ENCODE results near the gene DUSP22. TPM values are rescaled to one million over a fixed set of nuclear protein-coding genes. Genes with fewer than 3 reads are reported as not detected.
A peak's percentile ranks its signal among the peaks of the same experiment; 100 is the strongest.

Gene DUSP22
- total RNA-seq, 4 donors from 2014 or later, result 67.0 to 97.3 (median 78.0) TPM

DNA sequence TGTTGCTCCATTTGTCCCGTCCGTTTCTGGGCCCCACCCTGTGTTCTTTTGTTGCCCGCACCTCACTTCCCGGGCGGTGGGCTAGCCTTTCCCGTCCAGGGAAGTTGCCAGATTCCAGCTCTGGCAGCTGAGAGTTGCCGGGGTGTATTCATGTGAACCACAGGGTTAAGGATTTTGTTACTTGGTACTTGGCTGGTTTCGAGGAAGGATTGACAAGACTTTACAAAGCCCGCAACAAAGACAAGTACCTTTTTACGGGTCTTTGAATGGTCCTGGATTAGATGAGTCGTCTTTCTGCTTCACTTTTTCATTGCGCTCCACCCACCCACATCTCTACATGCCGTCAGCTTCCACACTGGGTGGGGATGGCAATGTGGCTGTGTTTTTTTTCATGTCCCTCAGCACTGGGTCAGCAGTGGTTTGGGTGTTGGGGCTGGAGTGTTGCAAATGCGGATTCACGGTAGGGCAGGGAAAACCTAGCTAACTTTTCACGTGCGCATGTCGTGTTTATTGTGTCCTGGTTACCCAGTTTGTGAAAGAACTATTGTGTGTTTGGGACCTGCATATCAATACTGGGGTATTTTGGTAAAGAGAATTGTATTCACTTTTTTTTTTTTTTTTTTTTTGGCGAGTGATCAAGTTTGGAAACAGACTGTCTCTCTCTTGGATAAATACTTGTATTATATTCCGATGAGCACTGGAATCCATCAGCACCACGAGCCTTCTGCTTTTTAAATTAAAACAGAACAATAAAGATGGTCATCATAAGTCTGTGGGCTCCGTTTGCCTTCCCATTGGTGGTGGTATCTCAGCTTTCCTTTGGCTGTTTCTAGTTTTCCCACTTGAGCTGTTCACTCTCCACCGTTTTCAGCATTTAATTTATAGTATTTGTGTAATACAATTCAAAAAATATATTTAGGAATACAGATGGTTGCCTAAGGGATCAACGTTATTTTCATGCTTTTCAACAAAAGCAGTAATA is 1.2 kb downstream of the DUSP22 start:
- peaks cover 0 to 7% (median 0%) of the 10 kb centered on the region in 3 donors for H3K9me3 ChIP-seq
- ATAC-seq, result peak; percentile 10
- WGBS, 2 donors (ENCODE audit: low coverage in 1 of 2), result 21 to 28% methylated on average over 20 to 24 of the region's 24 CpGs
- H3K36me3 ChIP-seq, result no peaks in the 10 kb centered on the region
- peaks cover 0 to 57% (median 30%) of the 10 kb centered on the region in 3 donors for H3K4me1 ChIP-seq
- peak overlapping the region; percentile 71 to 80 for H3K4me3 ChIP-seq
- TF ChIP-seq, protein P1, sequence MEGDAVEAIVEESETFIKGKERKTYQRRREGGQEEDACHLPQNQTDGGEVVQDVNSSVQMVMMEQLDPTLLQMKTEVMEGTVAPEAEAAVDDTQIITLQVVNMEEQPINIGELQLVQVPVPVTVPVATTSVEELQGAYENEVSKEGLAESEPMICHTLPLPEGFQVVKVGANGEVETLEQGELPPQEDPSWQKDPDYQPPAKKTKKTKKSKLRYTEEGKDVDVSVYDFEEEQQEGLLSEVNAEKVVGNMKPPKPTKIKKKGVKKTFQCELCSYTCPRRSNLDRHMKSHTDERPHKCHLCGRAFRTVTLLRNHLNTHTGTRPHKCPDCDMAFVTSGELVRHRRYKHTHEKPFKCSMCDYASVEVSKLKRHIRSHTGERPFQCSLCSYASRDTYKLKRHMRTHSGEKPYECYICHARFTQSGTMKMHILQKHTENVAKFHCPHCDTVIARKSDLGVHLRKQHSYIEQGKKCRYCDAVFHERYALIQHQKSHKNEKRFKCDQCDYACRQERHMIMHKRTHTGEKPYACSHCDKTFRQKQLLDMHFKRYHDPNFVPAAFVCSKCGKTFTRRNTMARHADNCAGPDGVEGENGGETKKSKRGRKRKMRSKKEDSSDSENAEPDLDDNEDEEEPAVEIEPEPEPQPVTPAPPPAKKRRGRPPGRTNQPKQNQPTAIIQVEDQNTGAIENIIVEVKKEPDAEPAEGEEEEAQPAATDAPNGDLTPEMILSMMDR (IDR thresholded peaks at IDR 0.05), result no peak
- TF ChIP-seq POLR2A (IDR thresholded peaks at IDR 0.05) (no peak), POLR2AphosphoS5 (IDR thresholded peaks at IDR 0.05) (peak; percentile 10), EP300 (IDR thresholded peaks at IDR 0.05) (no peak)
- H3K27ac ChIP-seq, result peak overlapping the region; percentile 92 to 95 (median 95)
- peaks cover 6% of the 10 kb centered on the region for H3K27me3 ChIP-seq

DNA sequence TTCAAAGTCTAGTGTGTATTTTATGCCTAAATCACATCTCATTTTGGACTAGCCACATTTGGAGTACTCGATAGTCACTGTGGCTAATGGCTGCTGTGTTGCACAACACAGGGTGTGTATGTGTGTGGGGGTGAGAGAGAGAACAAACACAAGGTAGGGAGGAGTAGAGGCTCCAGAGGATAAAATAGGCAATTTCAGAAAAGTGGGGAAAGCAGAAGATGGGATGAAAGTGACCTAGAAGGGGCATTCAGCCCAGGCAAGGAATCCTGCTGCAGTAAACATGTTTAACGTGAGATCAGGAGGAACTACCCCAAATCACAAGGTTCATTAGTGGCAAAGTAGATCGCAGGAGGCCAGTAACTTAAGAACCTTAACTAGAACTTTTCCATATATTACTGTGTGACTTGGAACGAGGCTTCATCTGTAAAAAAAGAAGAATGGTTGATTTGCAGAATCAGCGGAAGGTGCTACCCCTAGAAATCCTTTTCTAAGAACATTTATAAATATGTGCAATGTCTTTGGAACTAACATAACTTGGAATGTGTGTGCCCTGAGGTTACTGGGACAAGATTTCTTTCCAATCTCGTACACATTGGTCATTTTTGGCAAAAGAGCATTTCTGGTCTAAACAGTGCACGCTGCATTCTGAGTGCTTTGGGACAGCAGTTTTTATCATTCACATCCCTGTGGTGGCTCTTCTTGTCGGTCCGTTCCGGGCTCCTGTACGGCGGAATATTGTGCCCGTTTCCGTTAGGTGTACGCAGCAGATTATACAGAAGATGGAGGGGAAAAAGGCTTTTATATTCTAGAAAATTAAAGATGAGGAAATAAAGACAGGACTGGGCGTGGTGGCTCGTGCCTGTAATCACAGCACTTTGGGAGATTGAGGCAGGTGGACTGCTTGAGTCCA is 2.6 kb downstream of the DUSP22 start:
- Histone ChIP-seq H3K4me1 (peaks cover 0 to 63% (median 32%) of the 10 kb centered on the region in 3 donors), H3K9me3 (peaks cover 0 to 7% (median 0%) of the 10 kb centered on the region in 3 donors), H3K4me3 (no peak overlapping the region), H3K36me3 (no peaks in the 10 kb centered on the region), H3K27me3 (peaks cover 6% of the 10 kb centered on the region), H3K27ac (no peak overlapping the region)
- no peak for ATAC-seq
- TF ChIP-seq POLR2AphosphoS5 (IDR thresholded peaks at IDR 0.05) (no peak), POLR2A (IDR thresholded peaks at IDR 0.05) (no peak), EP300 (IDR thresholded peaks at IDR 0.05) (no peak)
- TF ChIP-seq, protein P1 (IDR thresholded peaks at IDR 0.05), result no peak
- 79 to 83% methylated on average over 12 to 16 of the region's 17 CpGs for WGBS, 2 donors (ENCODE audit: low coverage in 1 of 2)

DNA sequence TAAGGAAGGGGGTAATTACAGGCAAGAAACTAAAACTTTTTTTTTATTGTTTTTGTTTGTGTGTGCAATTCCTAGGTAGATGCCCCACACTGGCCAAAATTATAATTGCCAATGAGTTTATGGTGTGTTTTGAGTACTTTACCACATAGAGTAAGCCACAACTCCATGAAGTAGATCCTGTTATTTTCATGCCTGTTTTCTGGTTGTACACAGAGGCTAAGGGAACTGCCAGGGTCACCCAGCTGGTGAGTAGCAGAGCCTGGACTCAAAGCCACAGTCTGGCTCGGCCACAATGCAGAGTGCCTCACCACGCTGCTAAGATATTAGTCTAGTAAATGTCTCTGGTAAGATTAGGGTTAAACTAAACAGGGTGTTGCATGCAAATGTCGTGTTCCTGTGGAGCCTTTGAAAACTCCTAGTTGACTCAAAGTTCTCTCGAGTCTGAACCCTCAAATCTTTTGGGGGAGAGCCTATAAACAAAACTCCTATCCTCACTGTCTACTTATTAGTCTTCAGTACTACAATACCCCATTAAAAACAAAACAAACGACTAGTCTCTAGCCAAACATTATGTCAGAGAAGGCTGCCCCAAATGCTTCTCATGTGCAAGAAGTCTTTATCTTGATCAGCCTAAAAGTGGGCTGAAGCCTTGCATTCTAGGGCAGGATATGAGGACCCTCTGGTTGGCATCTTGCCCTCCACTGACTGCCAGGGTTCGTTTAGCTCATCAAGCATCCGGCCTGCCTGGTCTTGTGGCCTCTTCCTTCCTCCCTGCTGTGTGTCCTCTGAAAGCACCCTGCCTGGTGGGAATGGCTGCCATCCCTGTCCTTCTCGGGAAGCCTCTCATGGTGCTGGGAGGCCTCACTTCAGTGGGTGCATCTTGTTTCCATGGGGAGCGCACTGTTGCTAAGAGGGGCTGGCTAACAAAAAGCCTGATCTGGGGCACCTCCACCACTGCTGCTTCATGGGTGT is 4.2 kb downstream of the DUSP22 start:
- no peak overlapping the region for H3K4me3 ChIP-seq
- 46 to 52% methylated on average over 8 of the region's 9 CpGs for whole genome bisulfite sequencing, 2 donors (ENCODE audit: low coverage in 1 of 2)
- H3K27ac ChIP-seq, result peak overlapping the region in 2 of 4 donors; percentile 7 to 18
- peaks cover 0 to 57% (median 28%) of the 10 kb centered on the region in 3 donors for H3K4me1 ChIP-seq
- TF ChIP-seq POLR2A (IDR thresholded peaks at IDR 0.05) (no peak), EP300 (IDR thresholded peaks at IDR 0.05) (no peak), POLR2AphosphoS5 (IDR thresholded peaks at IDR 0.05) (no peak)
- TF ChIP-seq, protein P1 (IDR thresholded peaks at IDR 0.05), result no peak
- H3K27me3 ChIP-seq, result peaks cover 5% of the 10 kb centered on the region
- H3K9me3 ChIP-seq, result peaks cover 0 to 7% (median 0%) of the 10 kb centered on the region in 3 donors
- no peaks in the 10 kb centered on the region for H3K36me3 ChIP-seq
- no peak for ATAC-seq

DNA sequence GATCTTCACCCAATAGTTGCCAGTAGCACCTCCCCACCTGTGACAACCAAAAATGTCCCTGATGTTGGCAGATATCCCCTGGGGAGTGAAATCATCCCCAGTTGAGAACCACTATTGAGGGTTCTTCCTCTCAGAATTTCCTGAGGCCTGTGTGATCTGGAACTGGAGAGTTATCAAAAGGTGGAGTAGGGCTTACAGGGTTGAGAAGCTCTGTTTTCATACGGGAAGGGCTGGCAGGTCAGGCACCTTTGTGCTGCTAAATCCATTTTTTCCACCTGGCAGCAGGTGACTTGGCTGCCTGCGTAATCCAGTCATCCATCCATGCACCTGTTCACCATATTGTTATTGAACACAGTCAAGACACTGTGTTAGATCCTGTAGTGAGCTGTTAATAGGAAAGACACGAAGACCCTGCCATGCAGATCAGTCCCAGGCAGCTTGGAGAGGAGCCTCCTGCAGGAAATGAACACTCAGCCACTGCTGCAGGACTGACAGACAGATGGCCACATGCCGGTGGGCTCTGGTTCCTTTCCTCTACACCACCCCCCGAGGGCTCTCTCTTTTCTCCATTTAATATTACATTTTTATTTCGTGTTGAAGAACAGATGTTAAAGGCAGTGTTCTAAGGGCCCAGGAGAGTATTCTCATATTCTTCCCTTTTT is 5.4 kb downstream of the DUSP22 start:
- TF ChIP-seq EP300 (IDR thresholded peaks at IDR 0.05), result no peak
- WGBS, 2 donors (ENCODE audit: low coverage in 1 of 2), result 56 to 64% methylated on average over 5 to 6 of the region's 6 CpGs
- Histone ChIP-seq H3K9me3 (peaks cover 0 to under 1% (median 0%) of the 10 kb centered on the region in 3 donors), H3K27me3 (no peaks in the 10 kb centered on the region), H3K4me1 (peaks cover 0 to 55% (median 28%) of the 10 kb centered on the region in 3 donors), H3K27ac (peak overlapping the region in 1 of 4 donors; percentile 1), H3K36me3 (no peaks in the 10 kb centered on the region), H3K4me3 (no peak overlapping the region)
- ATAC-seq, result no peak
